IPS DF 19.7 (cell line): ENCODE data around the gene DYSF.

Experiments used
- DNase-seq: peaks from one replicate; pipeline ENCODE4 v3.0.0-alpha.2; 2013; ENCODE audit warnings: low read depth, low spot score

DYSF gene

DNA sequence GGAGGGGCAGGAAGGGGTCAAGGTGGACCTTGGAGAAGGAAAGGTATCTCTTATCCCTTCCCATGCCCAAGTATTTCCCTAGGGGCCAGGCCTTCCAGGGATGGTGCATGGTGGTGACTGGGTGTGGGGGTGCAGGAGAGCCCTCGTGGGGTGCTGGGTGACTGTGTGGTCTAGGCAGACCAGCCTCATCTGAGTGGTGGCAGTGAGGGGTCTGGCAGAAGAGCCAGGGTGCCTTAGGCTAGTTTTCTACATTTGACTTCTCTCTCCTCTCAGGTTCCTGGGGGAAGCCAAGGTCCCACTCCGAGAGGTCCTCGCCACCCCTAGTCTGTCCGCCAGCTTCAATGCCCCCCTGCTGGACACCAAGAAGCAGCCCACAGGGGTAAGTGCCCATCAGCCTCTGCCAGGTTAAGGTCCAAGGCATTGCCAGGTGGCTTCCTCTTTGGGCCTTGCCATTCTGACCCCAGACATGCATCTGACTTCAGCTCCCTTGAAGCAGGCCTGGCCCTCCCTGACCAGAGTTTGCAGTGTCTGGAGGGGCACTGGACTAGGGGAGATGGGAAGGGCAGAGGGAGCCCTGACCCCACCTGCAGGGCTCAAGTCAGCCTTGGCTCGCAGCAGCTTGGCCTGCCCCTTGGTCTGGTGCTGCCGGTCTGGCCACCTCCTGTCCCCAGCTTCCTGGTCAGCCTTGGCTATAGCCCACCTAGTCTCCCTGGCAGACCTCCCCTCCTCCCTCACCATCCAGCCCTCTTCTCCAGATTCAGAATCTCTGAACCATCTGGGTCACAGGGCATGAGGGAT, 49.8 kb downstream of the DYSF start:
- DNase-seq = no peak

- no peak for DNase-seq
Measured at GRCh38 chr2:71503837-71504236, 50.5 kb downstream of the DYSF start.

DNA sequence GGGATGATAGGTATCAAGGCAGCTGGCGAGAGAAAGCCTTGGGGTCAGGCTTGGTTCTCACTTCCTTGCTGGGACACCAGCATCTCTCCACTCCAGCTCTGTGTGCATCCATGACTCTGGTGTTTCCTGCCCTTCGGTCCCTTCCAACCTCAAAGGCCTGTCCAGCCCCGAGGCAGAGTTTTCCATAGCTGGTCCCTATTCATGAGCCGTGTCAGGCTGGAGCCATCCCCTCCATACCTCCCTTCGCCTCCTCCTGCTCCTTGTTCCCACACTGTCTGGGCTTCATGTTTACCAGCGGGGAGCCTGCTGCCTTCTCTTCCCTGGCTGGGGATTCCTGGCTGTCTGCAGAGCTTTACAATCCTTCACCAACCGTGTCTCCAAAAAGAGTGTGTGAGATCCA, 51.2 kb downstream of the DYSF start:
- no peak for DNase-seq

GRCh38 chr2:71505086-71505769, 51.9 kb downstream of the DYSF start:
- DNase-seq = no peak

DNA sequence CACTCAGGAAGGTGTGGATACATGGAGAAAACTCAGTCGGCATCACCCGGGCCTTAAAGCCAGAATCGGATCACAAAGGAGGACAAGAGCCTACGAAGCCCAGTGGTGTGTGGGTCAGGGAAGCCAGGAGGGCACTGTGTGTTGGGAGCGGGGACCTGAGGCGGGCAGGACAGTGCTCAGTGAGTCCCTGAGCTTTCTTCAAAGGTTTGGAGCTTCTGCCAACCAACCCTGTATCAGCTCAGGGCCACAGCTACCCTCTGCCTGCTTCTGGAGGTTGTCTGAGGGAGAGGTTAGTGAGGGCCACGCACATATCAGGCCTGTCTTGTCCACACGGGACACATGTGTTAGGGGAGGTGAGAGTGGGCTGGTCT, 52.4 kb downstream of the DYSF start:
- no peak for DNase-seq

GRCh38 chr2:71506222-71507153, 53.1 kb downstream of the DYSF start:
- no peak for DNase-seq

- no peak for DNase-seq
Measured at GRCh38 chr2:71507476-71507875, 54.1 kb downstream of the DYSF start.

DNA sequence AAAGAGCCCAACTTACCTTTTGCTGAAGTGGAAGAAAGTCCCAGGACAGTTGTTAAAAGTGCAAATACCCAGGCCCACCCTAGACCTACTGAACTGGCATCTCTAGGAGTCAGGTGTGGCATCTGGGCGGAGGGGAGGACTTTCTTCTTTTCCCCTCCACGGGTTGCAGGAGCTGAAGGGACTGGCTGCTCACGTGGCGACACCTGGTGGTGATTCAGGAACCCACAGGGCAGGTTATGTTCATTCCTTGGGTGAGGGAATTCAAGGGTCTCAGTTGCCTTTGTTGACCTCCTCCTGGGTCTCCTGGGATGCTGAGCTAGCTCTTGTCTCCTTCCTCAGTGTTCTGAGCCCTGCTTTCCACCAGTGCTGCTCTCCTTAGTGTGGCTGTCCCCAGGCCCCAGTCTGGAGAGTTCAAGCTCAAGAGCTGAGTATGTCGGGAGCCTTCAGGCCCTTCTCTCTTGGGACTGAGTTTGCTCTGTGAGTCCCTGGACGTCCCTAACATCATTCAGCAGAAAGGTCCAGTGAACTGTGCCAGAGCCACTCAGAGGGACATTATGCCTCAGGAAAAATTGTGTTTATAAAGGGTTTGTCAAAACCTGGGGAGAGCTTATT, 56.9 kb downstream of the DYSF start:
- peak; percentile 40 for DNase-seq

- no peak for DNase-seq
Measured at GRCh38 chr2:71510938-71511337, 57.6 kb downstream of the DYSF start.

- no peak for DNase-seq
Measured at GRCh38 chr2:71511776-71512175, 58.4 kb downstream of the DYSF start.

DNA sequence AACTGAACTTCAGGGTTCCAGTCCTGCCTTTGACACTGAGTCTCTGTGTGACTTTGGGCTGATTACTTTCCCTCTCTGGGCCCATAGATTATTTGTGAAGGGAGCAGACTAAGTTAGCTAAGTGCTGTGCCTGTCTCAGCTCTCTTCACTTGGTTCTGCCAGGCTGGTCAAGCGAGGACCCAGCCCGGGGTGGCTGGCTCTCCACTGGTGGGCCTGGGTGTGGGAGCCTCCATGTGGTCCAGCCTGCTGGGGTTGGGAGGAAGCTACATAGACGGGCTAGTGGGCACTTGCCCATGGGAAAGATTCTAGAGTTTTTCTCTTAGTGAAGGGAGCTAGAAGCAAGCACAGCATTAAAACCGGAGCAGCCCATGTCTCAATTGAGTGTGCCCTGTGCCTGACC, 59.0 kb downstream of the DYSF start:
- no peak for DNase-seq

DNA sequence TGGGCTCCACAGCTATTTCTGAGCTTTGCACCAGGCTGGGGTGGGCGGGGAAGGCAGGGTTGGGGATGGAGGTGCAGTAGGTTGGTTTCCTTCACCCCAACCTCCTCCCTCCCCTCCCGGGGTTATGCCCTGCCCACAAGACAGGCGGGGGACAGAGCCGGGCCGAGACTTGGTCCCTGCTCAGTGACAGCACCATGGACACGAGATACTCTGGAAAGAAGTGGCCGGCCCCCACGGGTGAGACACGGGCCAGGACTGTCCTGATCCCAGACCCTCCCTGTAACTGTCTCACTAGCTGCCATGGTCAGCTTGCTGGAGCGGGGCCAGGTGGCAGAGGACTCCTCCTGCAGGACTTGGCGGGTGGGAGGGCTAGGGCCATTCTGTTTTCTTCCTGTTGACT, 59.7 kb downstream of the DYSF start:
- no peak for DNase-seq

GRCh38 chr2:71513721-71514120, 60.4 kb downstream of the DYSF start:
- no peak for DNase-seq

DNA sequence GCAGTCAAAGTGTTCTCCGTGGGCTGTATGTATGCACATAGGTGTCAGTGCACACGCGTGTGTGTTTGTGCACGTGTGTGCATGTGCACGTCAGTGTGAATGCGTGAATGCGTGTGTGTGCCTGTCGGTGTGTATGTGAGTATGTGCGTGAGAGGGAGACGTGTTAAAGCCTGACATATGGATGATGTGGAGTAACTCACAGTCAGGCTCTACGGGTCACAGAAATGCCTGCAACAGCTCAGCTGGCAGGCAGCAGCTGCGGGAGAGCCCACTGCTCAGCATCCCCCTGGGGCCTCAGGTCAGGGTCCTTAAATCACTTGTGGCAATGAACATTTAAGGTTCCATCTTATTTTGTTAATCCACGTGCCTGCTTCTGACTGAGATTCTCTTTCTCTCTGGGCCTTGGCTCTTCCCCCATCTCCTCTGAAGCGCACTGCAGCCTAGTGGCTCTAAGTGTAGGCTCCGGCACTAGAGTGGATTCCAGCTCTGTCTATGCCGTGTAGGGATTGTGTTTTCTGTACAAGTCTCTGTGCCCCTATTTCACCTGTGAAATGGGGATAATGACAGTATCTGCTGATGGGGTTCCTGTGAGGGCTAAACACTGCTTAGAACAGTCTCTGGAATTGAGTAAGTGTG, 63.0 kb downstream of the DYSF start:
- DNase-seq = no peak

GRCh38 chr2:71517851-71518250, 64.5 kb downstream of the DYSF start:
- no peak for DNase-seq

GRCh38 chr2:71521436-71521950, 68.1 kb downstream of the DYSF start:
- no peak for DNase-seq

DNA sequence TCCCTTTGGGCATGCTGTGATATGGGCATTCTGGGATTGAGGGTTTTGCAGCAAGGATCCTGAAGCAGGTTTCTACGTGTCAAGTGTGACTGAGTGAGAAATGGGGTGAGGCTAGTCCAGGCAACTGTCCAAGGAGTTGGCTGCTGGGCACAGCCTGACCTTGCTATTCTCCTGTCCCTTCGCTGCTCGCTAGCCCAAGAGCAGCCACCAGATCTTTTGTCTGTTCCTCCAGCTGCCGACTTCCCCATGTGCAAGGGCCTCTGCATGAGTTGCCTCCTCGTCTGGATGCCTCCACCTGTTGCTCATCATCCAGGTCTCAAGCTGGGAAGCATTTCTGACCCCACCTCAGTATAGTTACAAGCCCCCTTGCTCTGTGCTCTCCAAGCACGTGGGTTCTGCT, 71.1 kb downstream of the DYSF start:
- DNase-seq = no peak

DNA sequence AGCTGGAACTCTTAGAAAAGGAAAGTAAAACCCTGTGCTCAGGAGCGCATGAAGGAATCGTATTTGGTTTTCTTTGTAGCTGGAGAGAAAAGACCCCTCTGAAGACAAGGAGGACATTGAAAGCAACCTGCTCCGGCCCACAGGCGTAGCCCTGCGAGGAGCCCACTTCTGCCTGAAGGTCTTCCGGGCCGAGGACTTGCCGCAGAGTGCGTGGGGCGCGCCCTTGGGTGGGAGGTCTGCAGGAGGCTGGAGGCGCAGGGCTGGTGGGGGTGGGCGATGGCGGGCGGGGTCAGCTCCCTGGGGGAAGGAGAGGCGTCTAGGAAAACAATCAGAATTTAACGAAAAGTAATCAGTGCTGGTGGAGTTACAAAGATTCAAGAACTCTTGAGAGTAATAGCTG, 72.8 kb downstream of the DYSF start:
- DNase-seq = no peak

- no peak for DNase-seq
Measured at GRCh38 chr2:71526975-71527374, 73.6 kb downstream of the DYSF start.

DNA sequence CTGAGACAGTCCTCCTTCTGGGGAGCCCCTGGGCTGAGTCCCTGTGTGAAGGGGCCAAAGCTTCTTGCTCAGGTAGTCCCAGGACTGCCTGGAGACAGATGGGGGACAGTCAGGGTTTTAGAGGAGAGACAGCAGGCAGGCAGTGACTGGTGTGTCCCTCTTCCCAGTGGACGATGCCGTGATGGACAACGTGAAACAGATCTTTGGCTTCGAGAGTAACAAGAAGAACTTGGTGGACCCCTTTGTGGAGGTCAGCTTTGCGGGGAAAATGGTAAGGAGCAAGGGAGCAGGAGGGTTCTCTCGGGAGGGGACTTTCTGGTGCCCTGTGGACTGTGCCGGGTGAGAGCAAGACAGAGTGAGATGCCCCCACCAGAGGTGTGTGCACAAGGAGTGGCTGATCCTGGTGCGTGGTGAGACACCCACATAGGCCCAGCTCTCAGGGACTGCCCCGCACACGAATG, 74.8 kb downstream of the DYSF start:
- no peak for DNase-seq

DNA sequence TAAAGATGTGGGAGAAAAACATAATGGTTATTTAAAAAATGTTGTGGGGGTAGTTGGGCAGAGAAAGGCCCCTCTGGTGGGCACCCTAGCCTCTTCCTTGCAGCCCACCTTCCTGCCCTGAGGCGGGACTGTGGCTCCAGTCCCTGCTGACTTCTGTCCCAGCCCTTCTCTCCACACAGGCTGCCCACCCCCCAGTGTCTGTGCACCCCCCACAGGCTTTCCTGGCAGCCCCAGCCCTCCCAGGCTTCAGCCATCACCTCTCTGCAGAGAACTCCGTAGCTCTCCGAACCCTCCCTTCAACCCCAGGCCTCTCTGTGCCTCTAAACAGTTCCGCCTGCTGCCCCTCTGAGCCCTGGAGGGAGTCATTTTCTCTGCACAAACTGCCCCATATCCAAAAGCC, 75.4 kb downstream of the DYSF start:
- DNase-seq = no peak
